IPS-18c (cell line): ENCODE results near the gene KCNK2.
A peak's percentile ranks its signal among the peaks of the same experiment; 100 is the strongest.

ENCODE experiments used
- H3K4me3 ChIP-seq: 2 replicates; pipeline ENCODE4 v1.7.0; 2013; ENCODE audit warnings: low read depth, mild to moderate bottlenecking, low read length, moderate library complexity; ENCODE audit not compliant: insufficient read depth
- H3K9me3 ChIP-seq: one replicate; pipeline ENCODE4 v1.6.1; 2013; ENCODE audit warnings: mild to moderate bottlenecking, low read length, moderate library complexity; ENCODE audit not compliant: control insufficient read depth, insufficient read depth

The KCNK2 gene

GRCh38 chr1:215082532-215083382 is at the start of gene KCNK2:
KCNK2 (plus strand) TSS chr1:215082737; CDS start chr1:215083386, 649 bp downstream.
- Histone ChIP-seq H3K4me3 (peak within 1 kb of the TSS; percentile 58), H3K9me3 (no peaks in the 10 kb centered on the region)

- no peaks in the 10 kb centered on the region for H3K9me3 ChIP-seq
- H3K4me3 ChIP-seq, result no peak overlapping the region
Measured at GRCh38 chr1:215032911-215033526, 49.5 kb upstream of the KCNK2 start.

- H3K9me3 ChIP-seq, result no peaks in the 10 kb centered on the region
- no peak overlapping the region for H3K4me3 ChIP-seq
Measured at GRCh38 chr1:215040190-215040589, 42.3 kb upstream of the KCNK2 start.

GRCh38 chr1:215043401-215043800 is 39.1 kb upstream of the KCNK2 start:
- no peaks in the 10 kb centered on the region for H3K9me3 ChIP-seq
- no peak overlapping the region for H3K4me3 ChIP-seq

- Histone ChIP-seq H3K4me3 (no peak overlapping the region), H3K9me3 (no peaks in the 10 kb centered on the region)
Measured at GRCh38 chr1:215044151-215044550, 38.4 kb upstream of the KCNK2 start.

- no peak overlapping the region for H3K4me3 ChIP-seq
Measured at GRCh38 chr1:215045698-215046308, 36.7 kb upstream of the KCNK2 start.

GRCh38 chr1:215052256-215053015 is 30.1 kb upstream of the KCNK2 start:
- Histone ChIP-seq H3K9me3 (no peaks in the 10 kb centered on the region), H3K4me3 (no peak overlapping the region)

More at GRCh38 chr1:215045698-215046308, 36.7 kb upstream of the KCNK2 start:
- H3K9me3 ChIP-seq, result no peaks in the 10 kb centered on the region

GRCh38 chr1:215054266-215054665 is 28.3 kb upstream of the KCNK2 start:
- Histone ChIP-seq H3K9me3 (no peaks in the 10 kb centered on the region), H3K4me3 (no peak overlapping the region)

- Histone ChIP-seq H3K9me3 (no peaks in the 10 kb centered on the region), H3K4me3 (no peak overlapping the region)
Measured at GRCh38 chr1:215055281-215055935, 27.1 kb upstream of the KCNK2 start.

- Histone ChIP-seq H3K4me3 (no peak overlapping the region), H3K9me3 (no peaks in the 10 kb centered on the region)
Measured at GRCh38 chr1:215056584-215056983, 26.0 kb upstream of the KCNK2 start.

GRCh38 chr1:215059947-215060346 is 22.6 kb upstream of the KCNK2 start:
- H3K9me3 ChIP-seq, result no peaks in the 10 kb centered on the region
- no peak overlapping the region for H3K4me3 ChIP-seq

- Histone ChIP-seq H3K9me3 (no peaks in the 10 kb centered on the region), H3K4me3 (no peak overlapping the region)
Measured at GRCh38 chr1:215064327-215064726, 18.2 kb upstream of the KCNK2 start.

- no peaks in the 10 kb centered on the region for H3K9me3 ChIP-seq
Measured at GRCh38 chr1:215071078-215071477, 11.5 kb upstream of the KCNK2 start.

GRCh38 chr1:215076322-215076721 is 6.2 kb upstream of the KCNK2 start:
- no peak overlapping the region for H3K4me3 ChIP-seq
- H3K9me3 ChIP-seq, result no peaks in the 10 kb centered on the region

More at GRCh38 chr1:215071078-215071477, 11.5 kb upstream of the KCNK2 start:
- H3K4me3 ChIP-seq, result no peak overlapping the region

GRCh38 chr1:215079456-215079855 is 3.1 kb upstream of the KCNK2 start:
- H3K4me3 ChIP-seq, result no peak overlapping the region
- H3K9me3 ChIP-seq, result no peaks in the 10 kb centered on the region

- H3K4me3 ChIP-seq, result peak overlapping the region; percentile 58
- H3K9me3 ChIP-seq, result no peaks in the 10 kb centered on the region
Measured at GRCh38 chr1:215081661-215082531, 641 bp upstream of the KCNK2 start.
